ENCODE measurements around the gene INO80B.

The INO80B gene

GRCh38 chr2:74424139-74424992 lies 30.5 kb upstream of the INO80B start:
- H3K4me3 ChIP-seq (ENCODE audit: low read depth, low read length), result no peak overlapping the region
- in situ Hi-C loops (cut with HindIII; ENCODE audit: low pct_ligation_motif_present, low sequenced_read_pairs), result no loop called here
- no peak for TF ChIP-seq CTCF (IDR thresholded peaks at IDR 0.05; ENCODE audit: low read depth, low read length, missing control alignments)
- no peak overlapping the region for H3K27ac ChIP-seq
- H3K27me3 ChIP-seq (replicated peaks), result no peaks in the 10 kb centered on the region
- H3K36me3 ChIP-seq (replicated peaks), result peaks cover 33% of the 10 kb centered on the region
- no peak for DNase-seq

GRCh38 chr2:74424995-74425406 lies 29.9 kb upstream of the INO80B start:
- DNase-seq, result no peak
- Histone ChIP-seq H3K36me3 (replicated peaks) (peaks cover 35% of the 10 kb centered on the region), H3K4me3 (ENCODE audit: low read depth, low read length) (no peak overlapping the region), H3K27ac (no peak overlapping the region), H3K27me3 (replicated peaks) (no peaks in the 10 kb centered on the region)
- TF ChIP-seq CTCF (IDR thresholded peaks at IDR 0.05; ENCODE audit: low read depth, low read length, missing control alignments), result no peak
- in situ Hi-C loops (cut with HindIII; ENCODE audit: low pct_ligation_motif_present, low sequenced_read_pairs), result no loop called here

GRCh38 chr2:74425523-74425922 lies 29.4 kb upstream of the INO80B start:
- Histone ChIP-seq H3K27me3 (replicated peaks) (no peaks in the 10 kb centered on the region), H3K4me3 (ENCODE audit: low read depth, low read length) (no peak overlapping the region), H3K36me3 (replicated peaks) (peaks cover 35% of the 10 kb centered on the region), H3K27ac (no peak overlapping the region)
- no peak for TF ChIP-seq CTCF (IDR thresholded peaks at IDR 0.05; ENCODE audit: low read depth, low read length, missing control alignments)
- in situ Hi-C loops (cut with HindIII; ENCODE audit: low pct_ligation_motif_present, low sequenced_read_pairs), result no loop called here
- no peak for DNase-seq

GRCh38 chr2:74426181-74426758 lies 28.6 kb upstream of the INO80B start:
- no peak for DNase-seq
- no peak overlapping the region for H3K4me3 ChIP-seq (ENCODE audit: low read depth, low read length)
- TF ChIP-seq CTCF (IDR thresholded peaks at IDR 0.05; ENCODE audit: low read depth, low read length, missing control alignments), result no peak
- H3K27ac ChIP-seq, result no peak overlapping the region
- H3K36me3 ChIP-seq (replicated peaks), result peaks cover 35% of the 10 kb centered on the region
- H3K27me3 ChIP-seq (replicated peaks), result no peaks in the 10 kb centered on the region
- in situ Hi-C loops (cut with HindIII; ENCODE audit: low pct_ligation_motif_present, low sequenced_read_pairs), result no loop called here

- H3K4me3 ChIP-seq (ENCODE audit: low read depth, low read length), result no peak overlapping the region
- in situ Hi-C loops (cut with HindIII; ENCODE audit: low pct_ligation_motif_present, low sequenced_read_pairs), result no loop called here
- H3K27me3 ChIP-seq (replicated peaks), result no peaks in the 10 kb centered on the region
- no peak for DNase-seq
- no peak overlapping the region for H3K27ac ChIP-seq
- TF ChIP-seq CTCF (IDR thresholded peaks at IDR 0.05; ENCODE audit: low read depth, low read length, missing control alignments), result no peak
- peaks cover 37% of the 10 kb centered on the region for H3K36me3 ChIP-seq (replicated peaks)
Measured at GRCh38 chr2:74427551-74427950, 27.3 kb upstream of the INO80B start.
